ENCODE results near the gene RTN4.

The RTN4 gene

DNA sequence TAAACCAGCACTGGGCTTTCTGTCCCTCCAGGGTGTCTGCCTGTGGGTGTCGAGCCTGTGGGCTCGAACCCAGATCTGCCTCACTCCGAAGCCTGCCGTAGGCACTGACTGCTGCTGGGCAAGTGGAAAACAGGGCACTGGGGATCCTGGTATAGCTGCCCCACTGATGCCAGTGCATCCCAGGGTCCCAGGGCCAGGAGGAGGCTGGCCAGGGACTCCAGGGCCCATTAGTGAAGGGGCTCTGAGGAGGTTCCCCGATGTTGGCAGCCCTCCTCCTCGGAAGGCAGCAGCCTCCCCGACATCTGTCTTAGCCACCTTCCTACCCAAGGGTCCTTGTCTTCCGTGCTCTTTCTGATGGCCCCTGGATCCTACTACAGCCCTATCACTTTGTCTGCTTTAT lies 96.1 kb downstream of the RTN4 start:
- no peak overlapping the region for H3K4me3 ChIP-seq (replicated peaks; ENCODE audit: low read depth, low read length)
- DNase-seq (ENCODE audit: low read depth), result no peak
- TF ChIP-seq, protein P1, sequence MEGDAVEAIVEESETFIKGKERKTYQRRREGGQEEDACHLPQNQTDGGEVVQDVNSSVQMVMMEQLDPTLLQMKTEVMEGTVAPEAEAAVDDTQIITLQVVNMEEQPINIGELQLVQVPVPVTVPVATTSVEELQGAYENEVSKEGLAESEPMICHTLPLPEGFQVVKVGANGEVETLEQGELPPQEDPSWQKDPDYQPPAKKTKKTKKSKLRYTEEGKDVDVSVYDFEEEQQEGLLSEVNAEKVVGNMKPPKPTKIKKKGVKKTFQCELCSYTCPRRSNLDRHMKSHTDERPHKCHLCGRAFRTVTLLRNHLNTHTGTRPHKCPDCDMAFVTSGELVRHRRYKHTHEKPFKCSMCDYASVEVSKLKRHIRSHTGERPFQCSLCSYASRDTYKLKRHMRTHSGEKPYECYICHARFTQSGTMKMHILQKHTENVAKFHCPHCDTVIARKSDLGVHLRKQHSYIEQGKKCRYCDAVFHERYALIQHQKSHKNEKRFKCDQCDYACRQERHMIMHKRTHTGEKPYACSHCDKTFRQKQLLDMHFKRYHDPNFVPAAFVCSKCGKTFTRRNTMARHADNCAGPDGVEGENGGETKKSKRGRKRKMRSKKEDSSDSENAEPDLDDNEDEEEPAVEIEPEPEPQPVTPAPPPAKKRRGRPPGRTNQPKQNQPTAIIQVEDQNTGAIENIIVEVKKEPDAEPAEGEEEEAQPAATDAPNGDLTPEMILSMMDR (IDR thresholded peaks at IDR 0.05; ENCODE audit: low read length, missing control alignments), result no peak

GRCh38 chr2:54952978-54953456 lies 97.2 kb downstream of the RTN4 start:
- no peak overlapping the region for H3K4me3 ChIP-seq (replicated peaks; ENCODE audit: low read depth, low read length)
- no peak for DNase-seq (ENCODE audit: low read depth)
- TF ChIP-seq, protein P1 (IDR thresholded peaks at IDR 0.05; ENCODE audit: low read length, missing control alignments), result no peak

- TF ChIP-seq, protein P1 (IDR thresholded peaks at IDR 0.05; ENCODE audit: low read length, missing control alignments), result no peak
- no peak for DNase-seq (ENCODE audit: low read depth)
Observed at GRCh38 chr2:54952425-54952824, 97.8 kb downstream of the RTN4 start.

GRCh38 chr2:54950811-54951210 lies 99.4 kb downstream of the RTN4 start:
- H3K4me3 ChIP-seq (replicated peaks; ENCODE audit: low read depth, low read length), result no peak overlapping the region
- TF ChIP-seq, protein P1 (IDR thresholded peaks at IDR 0.05; ENCODE audit: low read length, missing control alignments), result no peak
- no peak for DNase-seq (ENCODE audit: low read depth)

More at GRCh38 chr2:54952425-54952824, 97.8 kb downstream of the RTN4 start:
- no peak overlapping the region for H3K4me3 ChIP-seq (replicated peaks; ENCODE audit: low read depth, low read length)

GRCh38 chr2:54949431-54949830 lies 100.8 kb downstream of the RTN4 start:
- H3K4me3 ChIP-seq (replicated peaks; ENCODE audit: low read depth, low read length), result no peak overlapping the region
- no peak for DNase-seq (ENCODE audit: low read depth)
- TF ChIP-seq, protein P1 (IDR thresholded peaks at IDR 0.05; ENCODE audit: low read length, missing control alignments), result no peak

DNA sequence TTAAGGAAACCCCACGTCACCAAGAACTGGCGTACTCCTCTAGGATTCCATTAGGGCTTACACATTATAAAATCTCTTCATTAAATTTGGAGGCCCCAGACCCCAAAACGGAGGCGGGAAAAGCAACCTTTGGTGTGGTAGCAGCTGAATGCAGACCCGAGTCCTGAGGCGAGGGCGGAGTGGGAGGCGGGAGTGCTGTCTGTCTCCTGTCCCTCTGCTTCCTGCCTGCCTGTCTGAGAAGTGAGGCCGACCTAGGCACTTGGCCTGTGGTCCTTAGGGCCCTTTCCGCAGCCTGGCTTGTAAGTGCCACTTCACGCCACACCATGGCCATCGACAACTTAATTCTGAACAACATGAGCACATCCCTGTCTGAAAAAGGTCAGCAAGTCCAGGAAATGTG lies 102.1 kb downstream of the RTN4 start:
- no peak overlapping the region for H3K4me3 ChIP-seq (replicated peaks; ENCODE audit: low read depth, low read length)
- TF ChIP-seq, protein P1 (IDR thresholded peaks at IDR 0.05; ENCODE audit: low read length, missing control alignments), result no peak
- DNase-seq (ENCODE audit: low read depth), result no peak

DNA sequence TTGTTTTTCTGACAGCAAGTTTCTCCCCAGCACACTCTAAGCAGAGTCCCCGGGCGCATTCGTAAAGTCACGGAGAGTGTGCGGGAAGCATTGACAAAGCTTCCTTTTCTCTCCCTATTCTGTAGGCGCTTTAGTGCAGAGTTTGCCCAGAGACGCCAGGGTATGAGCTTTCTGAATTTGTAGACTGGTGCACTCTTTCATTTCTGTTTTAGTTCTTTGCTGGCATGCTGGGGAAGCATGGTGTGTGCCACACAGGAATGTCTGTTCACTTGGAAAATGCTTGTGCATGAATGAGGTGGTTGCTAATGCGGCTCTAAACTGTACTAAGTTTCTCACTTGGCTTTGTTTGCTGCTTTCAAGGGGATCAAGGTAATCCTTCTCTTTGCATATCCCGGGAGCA lies 102.6 kb downstream of the RTN4 start:
- DNase-seq (ENCODE audit: low read depth), result no peak
- TF ChIP-seq, protein P1 (IDR thresholded peaks at IDR 0.05; ENCODE audit: low read length, missing control alignments), result no peak
- no peak overlapping the region for H3K4me3 ChIP-seq (replicated peaks; ENCODE audit: low read depth, low read length)

All from fibroblast of pulmonary artery (primary cell).